K562 (cell line): ENCODE results near the gene KLK7. TPM values are rescaled to one million over a fixed set of nuclear protein-coding genes. Genes with fewer than 3 reads are reported as not detected.
"Not testable (repeated sequence)": the region's sequence is repeated elsewhere in the genome, so short reads cannot be mapped to it uniquely, and the experiment has no call there.

Experiments
- ATAC-seq: fragments of 200-7000 bp; cut with Tn5 transposase; 3 replicates; pipeline ENCODE4 v1.9.1; 2020; ENCODE audit warnings: moderate library complexity
- BruUV-seq: library from RNA; stranded (reverse); fragments of 400-500 nt; replicated peaks from 2 replicates; lab custom pipeline; 2021; lab: Mats Ljungman, UMichigan
- CTCF ChIA-PET: fragments of 300-600 bp; formaldehyde crosslinking; extraction: SDS; loops from one replicate; lab custom pipeline; 2021; ENCODE audit warnings: low intra/inter-chr PET ratio; lab: Yijun Ruan, JAX
- POLR2A ChIA-PET: fragments of 300-600, 350-650 bp; sonication (Branson Sonifier 250); formaldehyde crosslinking; extraction: SDS; loops from one replicate; lab custom pipeline; 2021; ENCODE audit warnings: antibody characterized with exemption, inconsistent platforms; lab: Yijun Ruan, JAX
- DNase-seq, 4 experiments: peaks; one replicate each; pipeline versions ENCODE4 v3.0.0 to v3.0.0-alpha.2; 2011 to 2018; ENCODE audit warnings: low spot score in 3 of 4, mixed read lengths in 3 of 4; ENCODE audit errors: extremely low read depth in 1 of 4
- FAIRE-seq: peaks from 2 replicates; lab custom pipeline; 2011; peaks lifted over from hg19 to GRCh38; lab: Jason Lieb, UNC
- H2AFZ ChIP-seq: 2 replicates; pipeline ENCODE4 v1.6.0; 2011; ENCODE audit warnings: low read depth, low read length, control low read depth, inconsistent platforms
- H3K27ac ChIP-seq: fragments of 200-600 bp; 3 replicates; pipeline ENCODE4 v1.8.0; 2011; ENCODE audit warnings: low read depth, mild to moderate bottlenecking, control low read depth, inconsistent platforms, low read length, moderate library complexity, mixed read lengths; ENCODE audit errors: extremely low read depth
- H3K27me3 ChIP-seq, 2 experiments: fragments of 300-600 bp in 1 of 2; 2 replicates in 1 of 2; 3 replicates in 1 of 2; pipeline versions ENCODE4 v1.6.0 to v1.8.0; 2011; ENCODE audit warnings: inconsistent platforms in 2 of 2, low read length in 2 of 2, mild to moderate bottlenecking in 1 of 2, mixed read lengths in 1 of 2, moderate library complexity in 1 of 2; ENCODE audit not compliant: control insufficient read depth in 2 of 2, insufficient read depth in 2 of 2
- H3K36me3 ChIP-seq: fragments of 300-600 bp; 3 replicates; pipeline ENCODE4 v1.8.0; 2011; ENCODE audit warnings: mild to moderate bottlenecking, low read length, inconsistent platforms; ENCODE audit not compliant: control insufficient read depth, insufficient read depth
- H3K4me1 ChIP-seq, 2 experiments: fragments of 200-600 bp in 1 of 2; replicated peaks in 1 of 2; 2 replicates in 1 of 2; 3 replicates in 1 of 2; pipeline versions ENCODE4 v1.5.1 to v1.8.0; 2011; ENCODE audit warnings: inconsistent platforms in 2 of 2, low read length in 2 of 2, mild to moderate bottlenecking in 1 of 2, mixed read lengths in 1 of 2, moderate library complexity in 1 of 2; ENCODE audit not compliant: control insufficient read depth in 2 of 2, insufficient read depth in 2 of 2
- H3K4me2 ChIP-seq: 2 replicates; pipeline ENCODE4 v1.6.1; 2011; ENCODE audit warnings: low read length, control low read depth, inconsistent platforms, mixed read lengths; ENCODE audit not compliant: insufficient read depth
- H3K4me3 ChIP-seq: fragments of 200-600 bp; sonication (generic), shearing (Covaris generic); 2 replicates; pipeline ENCODE4 v1.5.1; 2016; ENCODE audit warnings: control low read depth, inconsistent platforms
- H3K79me2 ChIP-seq: fragments of 200-600 bp; 3 replicates; pipeline ENCODE4 v1.8.0; 2011; ENCODE audit warnings: low read length, inconsistent platforms; ENCODE audit not compliant: control insufficient read depth, insufficient read depth
- H3K9ac ChIP-seq, 2 experiments: 2 replicates each; pipeline versions ENCODE4 v1.6.0 to v1.6.1; 2011; ENCODE audit warnings: low read depth in 2 of 2, low read length in 2 of 2, control low read depth in 1 of 2, inconsistent platforms in 1 of 2, mild to moderate bottlenecking in 1 of 2, mixed read lengths in 1 of 2; ENCODE audit not compliant: insufficient read depth in 1 of 2
- H3K9me1 ChIP-seq: one replicate; pipeline ENCODE4 v1.6.0; 2011; ENCODE audit warnings: inconsistent platforms, mild to moderate bottlenecking, low read length, moderate library complexity; ENCODE audit not compliant: control insufficient read depth, insufficient read depth
- H3K9me3 ChIP-seq: replicated peaks from 2 replicates; pipeline ENCODE4 v1.5.1; 2011; ENCODE audit warnings: low read depth, low read length, inconsistent platforms; ENCODE audit not compliant: control insufficient read depth, insufficient read depth
- H4K20me1 ChIP-seq: replicated peaks from 2 replicates; pipeline ENCODE4 v1.6.1; 2011; ENCODE audit warnings: low read length, inconsistent platforms, mixed read lengths; ENCODE audit not compliant: control insufficient read depth, insufficient read depth
- CXXC5 ChIP-seq: fragments of 250-450 bp; sonication (Bioruptor Pico); IDR thresholded peaks from 2 replicates; pipeline ENCODE4 v1.8.0; 2022; ENCODE audit warnings: inconsistent platforms, mild to moderate bottlenecking, moderate library complexity
- GABPB2 ChIP-seq: fragments of 250-450 bp; sonication (Bioruptor Pico); conservative IDR thresholded peaks from 2 replicates; pipeline ENCODE4 v1.5.1; 2021; ENCODE audit warnings: mild to moderate bottlenecking
- IFI16 ChIP-seq: fragments of 250-450 bp; sonication (Bioruptor Pico); IDR thresholded peaks from 2 replicates; pipeline ENCODE4 v2.1.2; 2022; ENCODE audit warnings: mild to moderate bottlenecking, inconsistent platforms
- MAFG ChIP-seq: fragments of 450-650 bp; conservative IDR thresholded peaks from 2 replicates; pipeline ENCODE4 v1.6.1; 2016; ENCODE audit warnings: missing genetic modification characterization, missing compliant biosample characterization
- MIER1 ChIP-seq: fragments of 450-650 bp; IDR thresholded peaks from 2 replicates; pipeline ENCODE4 v1.6.1; 2016; ENCODE audit warnings: antibody characterized with exemption, mild to moderate bottlenecking, low read depth
- RCOR1 ChIP-seq, 2 experiments: IDR thresholded peaks; 2 replicates each; pipeline ENCODE4 v1.6.1; 2012; ENCODE audit warnings: low read depth in 2 of 2, low read length in 2 of 2, borderline replicate concordance in 1 of 2, improper control_type of control experiment in 1 of 2
- SIRT6 ChIP-seq: IDR thresholded peaks from one replicate; pipeline ENCODE4 v1.6.1; 2012; ENCODE audit warnings: low read depth, mild to moderate bottlenecking, control low read depth, inconsistent platforms, low read length, moderate library complexity
- THRA ChIP-seq: fragments of 450-650 bp; IDR thresholded peaks from 2 replicates; pipeline ENCODE4 v1.6.1; 2017; ENCODE audit warnings: mild to moderate bottlenecking, moderate library complexity
- ZBTB9 ChIP-seq: fragments of 450-650 bp; formaldehyde crosslinking; IDR thresholded peaks from 2 replicates; pipeline ENCODE4 v1.4.0; 2020; ENCODE audit warnings: mild to moderate bottlenecking, moderate library complexity
- ZNF232 ChIP-seq: sonication (generic); formaldehyde crosslinking; IDR thresholded peaks from 2 replicates; pipeline ENCODE4 v1.8.0; 2022; ENCODE audit warnings: mild to moderate bottlenecking, missing genetic modification reagents
- ZNF408 ChIP-seq: fragments of 250-450 bp; sonication (Bioruptor Pico); IDR thresholded peaks from 2 replicates; pipeline ENCODE4 v1.4.0; 2020; ENCODE audit warnings: low read depth, mild to moderate bottlenecking, moderate library complexity
- ZNF644 ChIP-seq: fragments of 200-800 bp; sonication (Bioruptor generic); IDR thresholded peaks from 2 replicates; pipeline ENCODE4 v1.6.1; 2016; ENCODE audit warnings: low read depth, missing genetic modification characterization, missing compliant biosample characterization
- WGBS: fragments of 100-300 bp; shearing (Covaris generic); methylation state at CpG from one replicate; pipeline ENCODE4 v1.1.6; 2016; ENCODE audit warnings: low coverage, mixed read lengths; ENCODE audit not compliant: insufficient coverage; ENCODE audit errors: missing lambda C conversion rate; 5-methylcytosine and 5-hydroxymethylcytosine counted together
- in situ Hi-C: fragments of 300-500 bp; cut with MboI; formaldehyde crosslinking; loops from 4 replicates; pipeline ENCODE4 v1.15.0; 2018; ENCODE audit warnings: inconsistent platforms, mixed read lengths
- intact Hi-C: fragments of 100-400 bp; cut with micrococcal nuclease; formaldehyde crosslinking; loops from 2 replicates; pipeline ENCODE4 v1.14.2; 2022
- polyA plus RNA-seq, 8 experiments: library from polyadenylated mRNA; depleted of rRNA in 4 of 8; stranded (reverse) in 5 of 8; unstranded in 3 of 8; fragments of >200 nt; fragmentation: Nextera tagmentation in 2 of 8; fragmentation: Illumina TruSeq in 1 of 8; extraction: Ambion mirVana in 2 of 8; extraction: Trizol in 1 of 8; gene quantifications; 2 replicates each; pipeline versions ENCODE4 v1.2.1 to v1.2.3, GENCODE V29; 2011 to 2014; ENCODE audit warnings: inconsistent platforms in 1 of 8, missing spikeins in 1 of 8
- total RNA-seq, 7 experiments: library from RNA; depleted of rRNA in 6 of 7; stranded (reverse); fragments of >200 nt in 6 of 7; fragmentation: Illumina TruSeq in 2 of 7; extraction: Trizol in 2 of 7; gene quantifications; 2 replicates each; pipeline versions ENCODE4 v1.2.1 to v1.2.3, GENCODE V29; 2011 to 2021; ENCODE audit warnings: low replicate concordance in 1 of 7

The KLK7 gene
- total and polyA plus RNA-seq, 9 of the 15 experiments (the other 6 are each of a cell fraction or from before 2014, with no cell fraction given): 0.03 TPM; not detected in 8

GRCh38 chr19:50992666-50993035 is 8.9 kb upstream of the KLK7 start:
- Histone ChIP-seq H3K9me3 (no peaks in the 10 kb centered on the region; the same call in 1 of the 2 replicates), H3K79me2 (no peaks in the 10 kb centered on the region), H4K20me1 (no peaks in the 10 kb centered on the region), H3K4me2 (no peak overlapping the region), H3K9ac (no peak overlapping the region), H3K36me3 (no peaks in the 10 kb centered on the region), H3K27ac (no peak overlapping the region), H3K27me3 (peaks cover 3 to 17% of the 10 kb centered on the region in 2 experiments; a peak in 3 of 5 replicates), H3K9me1 (no peaks in the 10 kb centered on the region), H2AFZ (no peak overlapping the region), H3K4me1 (no peaks in the 10 kb centered on the region), H3K4me3 (no peak overlapping the region)
- WGBS: 4% methylated on average over 2 of the region's 2 CpGs
- TF ChIP-seq ZNF408 (CRISPR knock-in tag) (no peak), CXXC5 (CRISPR knock-in tag) (no peak), ZNF232 (CRISPR knock-in tag) (no peak), GABPB2 (CRISPR knock-in tag) (no peak), MIER1 (no peak), RCOR1 (IDR thresholded peaks at IDR 0.05; ENCODE audit: borderline replicate concordance in 1 of 2, low read depth in 2 of 2, low read length in 2 of 2) (no peak), ZBTB9 (CRISPR knock-in tag) (no peak), THRA (no peak), IFI16 (CRISPR knock-in tag) (no peak), ZNF644 (tag) (no peak), MAFG (tag) (no peak), SIRT6 (no peak)
- no peak for FAIRE-seq
- POLR2A ChIA-PET: interaction anchor here (0.6 to 0.8 kb wide), 2 partner anchors 195 to 662 kb away, joined by 3 read pairs; no protein-coding TSS in a partner anchor
- ATAC-seq: no peak
- no peak for DNase-seq
- BruUV-seq: no TSS peak
- in situ Hi-C loops: no loop called here
- intact Hi-C loops: no loop called here
- CTCF ChIA-PET: no interaction called here

- H3K9me3 ChIP-seq, H3K36me3 ChIP-seq, H3K9me1 ChIP-seq, H3K9ac ChIP-seq, BruUV-seq, DNase-seq, H3K4me3 ChIP-seq, in situ Hi-C loops, H3K4me2 ChIP-seq, POLR2A ChIA-PET, CTCF ChIA-PET, FAIRE-seq, H3K79me2 ChIP-seq, H3K4me1 ChIP-seq, intact Hi-C loops, ATAC-seq, H3K27ac ChIP-seq, H2AFZ ChIP-seq, H4K20me1 ChIP-seq: not testable (repeated sequence)
- 2% methylated on average over 13 of the region's 14 CpGs for WGBS
- H3K27me3 ChIP-seq: peaks cover 9 to 27% of the 10 kb centered on the region in 2 experiments; a peak in 3 of 5 replicates
Measured at GRCh38 chr19:50984416-50984815, 699 bp upstream of the KLK7 start.
